Measurements from ENCODE around the gene VOPP1.

DNA sequence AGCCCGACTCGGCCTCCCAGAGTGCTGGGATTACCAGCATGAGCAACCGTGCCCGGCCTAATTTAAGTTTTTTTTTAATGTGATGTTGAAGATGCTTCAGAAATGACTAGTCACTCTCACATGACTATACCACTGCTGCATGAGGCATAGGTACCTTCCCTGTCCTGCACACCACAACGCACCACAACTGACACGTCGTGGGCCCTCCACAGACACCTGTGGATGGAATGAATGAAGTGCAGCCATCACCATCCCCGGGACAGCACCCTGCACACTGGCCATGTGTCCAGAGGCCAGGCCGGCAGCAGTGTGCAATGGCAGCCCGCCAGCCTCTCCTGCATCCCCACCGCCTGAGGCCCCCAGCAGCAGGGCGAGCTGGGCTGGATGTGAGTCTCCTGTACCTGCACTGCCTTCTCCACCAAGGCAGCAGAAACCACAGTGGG is 55.1 kb downstream of the VOPP1 start:
- TF ChIP-seq POLR2A (IDR thresholded peaks at IDR 0.05; ENCODE audit: low read depth) (no peak), CTCF (IDR thresholded peaks at IDR 0.05) (no peak)
